DMS79 (cell line): ENCODE results near the gene TMPRSS4.
"Not testable (repeated sequence)": the region's sequence is repeated elsewhere in the genome, so short reads cannot be mapped to it uniquely, and the experiment has no call there.

Experiments used
- DNase-seq: peaks from one replicate; lab custom pipeline; 2025; lab: John Stamatoyannopoulos, UW

The TMPRSS4 gene

GRCh38 chr11:118057251-118058145, 19.4 kb upstream of the TMPRSS4 start:
- DNase-seq = no peak

DNA sequence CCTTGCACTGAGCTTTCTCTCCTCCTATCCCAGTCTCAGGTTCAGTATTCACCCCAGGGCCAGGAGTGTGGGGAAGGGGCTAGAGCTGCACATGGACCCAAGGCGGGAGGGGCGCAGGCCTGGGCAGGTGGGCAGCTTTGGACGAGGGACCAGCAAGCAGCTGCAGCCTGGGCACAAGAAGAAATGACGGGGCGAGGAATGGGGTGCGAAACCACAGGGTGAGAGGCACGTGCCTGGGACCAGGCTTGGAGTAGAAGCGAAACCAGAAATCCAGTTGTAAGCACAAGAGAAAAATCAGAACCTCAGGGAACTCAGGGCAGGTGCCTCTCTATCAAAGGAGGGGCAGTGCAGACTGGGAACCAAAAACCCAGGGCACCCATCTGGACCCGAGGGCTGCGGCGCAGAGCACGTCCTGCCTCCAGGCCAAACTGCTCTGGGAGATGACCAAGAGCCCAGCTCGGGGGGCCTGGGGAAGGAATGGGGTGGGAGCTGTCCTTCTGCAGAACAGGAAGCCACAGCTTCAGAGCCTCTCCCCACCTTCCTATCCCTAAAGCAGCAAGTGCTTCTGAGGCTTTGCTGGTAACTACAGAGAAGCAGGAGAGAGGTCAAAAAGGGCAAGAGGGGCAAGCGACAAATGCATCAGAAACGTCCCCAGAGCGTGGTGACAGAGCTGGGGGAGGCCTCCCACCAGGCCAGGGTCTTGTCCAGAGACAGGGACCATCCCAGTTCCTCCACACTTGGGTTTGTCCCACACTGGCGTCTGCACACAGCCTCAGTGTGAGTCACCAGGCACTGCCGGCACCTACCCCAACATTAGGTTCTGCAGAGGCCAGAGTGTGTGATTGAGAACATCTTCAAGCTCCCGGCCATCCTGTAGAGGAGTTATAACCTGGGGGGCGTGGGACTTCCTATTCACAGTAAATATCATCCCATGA, 18.3 kb upstream of the TMPRSS4 start:
- no peak for DNase-seq

DNA sequence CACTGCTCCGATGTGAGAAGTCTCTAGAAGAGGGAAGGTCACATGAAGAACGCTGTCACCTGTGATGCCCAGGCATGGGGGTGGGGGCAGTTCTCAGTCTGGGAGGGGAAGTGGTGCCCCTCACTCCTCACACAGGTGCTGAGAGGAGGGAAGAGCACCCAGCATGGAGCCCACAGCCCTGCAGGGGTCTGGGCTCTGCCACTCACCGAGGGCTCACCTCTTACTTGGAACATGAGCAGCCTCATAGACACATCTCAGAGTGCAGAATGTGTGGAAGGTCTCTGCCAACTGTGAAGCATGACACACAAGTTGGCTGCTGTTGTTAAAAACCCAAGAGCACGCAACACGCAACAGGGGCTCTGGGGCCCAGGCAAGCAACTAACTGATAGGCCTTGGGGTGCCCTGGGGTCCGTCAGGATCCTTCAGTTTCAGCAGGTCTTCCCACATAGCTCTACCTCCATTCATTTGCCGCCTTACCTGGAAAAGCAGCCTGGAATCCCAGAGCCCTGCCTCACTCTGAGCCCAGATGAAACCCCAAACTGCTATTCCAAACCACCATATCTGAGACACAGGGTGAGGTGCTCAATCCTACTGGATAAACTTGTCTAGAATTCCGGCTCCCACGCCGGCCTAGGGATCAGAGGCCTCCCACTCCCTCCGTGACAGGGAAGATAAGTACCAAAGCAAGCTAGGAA, 17.5 kb upstream of the TMPRSS4 start:
- no peak for DNase-seq

DNA sequence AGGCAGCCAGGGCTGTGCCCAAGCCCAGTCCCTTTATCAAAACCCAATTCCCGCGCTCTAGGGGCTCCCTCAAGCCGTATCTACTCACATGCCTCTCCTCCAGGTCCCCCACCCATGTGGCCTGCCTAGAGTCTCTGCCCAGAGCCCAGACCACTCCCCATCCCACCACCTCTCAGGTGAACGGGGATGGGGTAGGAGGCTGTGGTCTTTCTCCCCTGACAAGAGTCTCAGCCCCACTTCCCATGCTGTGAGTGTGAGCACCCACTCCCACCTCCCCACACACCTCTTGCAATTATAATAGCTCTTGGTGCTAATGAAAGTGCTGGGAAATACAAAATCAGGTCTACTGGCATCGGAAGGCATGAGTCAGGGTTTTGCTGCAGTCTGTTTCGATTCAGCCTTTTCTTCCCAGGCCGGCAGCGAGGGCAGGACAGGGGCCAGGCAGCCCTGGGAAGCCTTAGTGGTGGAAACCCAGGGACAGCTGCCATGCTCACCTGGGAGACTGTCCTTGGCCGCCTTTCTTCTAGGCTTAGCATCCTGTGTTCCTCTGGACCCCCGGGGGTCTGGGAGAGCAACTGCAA, 16.7 kb upstream of the TMPRSS4 start:
- no peak for DNase-seq

GRCh38 chr11:118060869-118061268, 16.0 kb upstream of the TMPRSS4 start:
- DNase-seq = no peak

GRCh38 chr11:118061586-118062125, 15.2 kb upstream of the TMPRSS4 start:
- no peak for DNase-seq

- DNase-seq = not testable (repeated sequence)
Observed at GRCh38 chr11:118062181-118062580, 14.7 kb upstream of the TMPRSS4 start.

DNA sequence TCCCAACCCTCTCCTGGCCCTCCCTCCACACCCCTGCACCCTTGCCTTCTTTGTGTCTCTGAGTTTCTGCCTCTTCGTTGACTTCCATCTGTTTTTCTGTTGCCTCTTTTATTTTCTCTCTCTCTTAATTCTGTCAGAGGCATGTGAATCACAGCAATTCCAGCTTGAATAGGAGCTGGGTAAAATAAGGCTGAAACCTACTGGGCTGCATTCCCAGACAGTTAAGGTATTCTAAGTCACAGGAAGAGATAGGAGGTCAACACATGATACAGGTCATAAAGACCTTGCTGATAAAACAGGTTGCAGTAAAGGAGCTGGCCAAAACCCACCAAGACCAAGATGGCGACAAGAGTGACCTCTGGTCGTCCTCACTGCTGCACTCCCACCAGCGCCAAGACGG, 14.2 kb upstream of the TMPRSS4 start:
- not testable (repeated sequence) for DNase-seq

GRCh38 chr11:118064956-118065355, 11.9 kb upstream of the TMPRSS4 start:
- no peak for DNase-seq

DNA sequence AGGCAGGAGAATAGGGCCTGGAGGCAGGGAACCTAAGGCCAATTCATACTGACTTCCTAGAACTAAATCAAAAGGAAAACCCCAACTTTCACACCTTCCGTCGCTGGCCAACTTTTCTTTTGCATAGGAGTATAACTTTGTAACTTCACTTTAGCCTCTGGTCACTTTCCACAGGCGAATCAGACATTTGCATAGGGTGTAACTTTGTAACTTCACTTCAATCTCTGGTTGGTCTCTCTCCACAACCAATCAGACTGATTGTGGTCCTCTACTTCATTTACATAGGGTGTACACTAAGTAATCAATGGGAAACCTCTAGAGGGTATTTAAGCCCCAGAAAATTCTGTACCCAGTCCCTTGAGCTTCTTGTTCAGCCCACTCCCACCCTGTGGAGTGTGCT, 11.5 kb upstream of the TMPRSS4 start:
- DNase-seq = no peak

DNA sequence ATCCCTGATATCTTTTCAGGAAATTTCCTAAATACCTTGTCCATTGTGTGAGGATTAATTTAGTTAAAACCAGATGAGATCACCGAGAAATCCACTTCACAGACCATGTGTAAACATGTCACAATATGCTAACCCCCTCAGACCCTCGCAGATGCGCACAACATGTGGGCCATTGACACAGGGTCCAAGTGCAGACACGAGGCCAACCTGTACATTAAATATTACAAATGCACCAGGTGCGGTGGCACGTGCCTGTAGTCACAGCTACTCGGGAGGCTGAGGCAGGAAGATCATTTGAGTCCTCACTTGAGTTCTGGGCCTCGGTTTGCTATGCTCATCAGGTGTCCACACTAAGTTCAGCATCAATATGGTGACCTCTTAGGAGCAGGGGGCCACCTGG, 9.9 kb upstream of the TMPRSS4 start:
- DNase-seq = no peak

DNA sequence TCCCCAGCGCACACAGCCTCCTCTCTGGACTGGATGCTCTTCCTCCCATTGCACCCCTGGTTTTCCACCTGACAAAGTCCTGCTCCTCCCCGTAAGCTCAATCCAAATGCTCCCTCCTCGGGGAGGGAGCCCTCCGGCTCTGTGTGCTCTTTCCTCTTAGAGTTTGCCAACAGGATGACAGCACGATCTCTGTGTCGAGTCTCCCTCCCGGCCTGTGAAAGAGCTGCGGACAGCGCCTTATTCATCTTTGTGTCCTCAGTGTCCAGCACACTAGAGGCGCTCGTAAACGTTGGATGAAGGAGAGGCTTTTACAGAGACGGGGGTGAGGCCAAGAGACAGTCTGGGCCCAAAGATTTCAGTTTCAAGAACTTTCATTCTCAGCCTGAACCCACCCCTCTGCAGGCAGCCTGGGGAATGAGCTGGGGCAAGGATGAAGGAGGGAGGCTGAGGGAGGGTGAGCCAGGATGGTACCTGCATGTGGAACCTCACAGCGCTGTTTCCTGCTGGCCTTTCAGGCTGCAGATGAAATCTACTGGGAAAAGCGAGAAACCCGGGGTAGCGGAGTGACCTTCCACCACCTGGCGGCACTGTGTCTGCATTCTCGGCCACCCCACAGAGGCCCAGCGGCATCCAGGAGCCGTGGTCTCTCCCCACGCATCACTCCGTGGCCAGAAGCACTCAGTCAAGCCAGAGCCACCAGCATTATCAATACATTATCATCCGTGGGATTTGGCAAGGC, 8.5 kb upstream of the TMPRSS4 start:
- no peak for DNase-seq

GRCh38 chr11:118068945-118069612, 7.8 kb upstream of the TMPRSS4 start:
- no peak for DNase-seq

DNA sequence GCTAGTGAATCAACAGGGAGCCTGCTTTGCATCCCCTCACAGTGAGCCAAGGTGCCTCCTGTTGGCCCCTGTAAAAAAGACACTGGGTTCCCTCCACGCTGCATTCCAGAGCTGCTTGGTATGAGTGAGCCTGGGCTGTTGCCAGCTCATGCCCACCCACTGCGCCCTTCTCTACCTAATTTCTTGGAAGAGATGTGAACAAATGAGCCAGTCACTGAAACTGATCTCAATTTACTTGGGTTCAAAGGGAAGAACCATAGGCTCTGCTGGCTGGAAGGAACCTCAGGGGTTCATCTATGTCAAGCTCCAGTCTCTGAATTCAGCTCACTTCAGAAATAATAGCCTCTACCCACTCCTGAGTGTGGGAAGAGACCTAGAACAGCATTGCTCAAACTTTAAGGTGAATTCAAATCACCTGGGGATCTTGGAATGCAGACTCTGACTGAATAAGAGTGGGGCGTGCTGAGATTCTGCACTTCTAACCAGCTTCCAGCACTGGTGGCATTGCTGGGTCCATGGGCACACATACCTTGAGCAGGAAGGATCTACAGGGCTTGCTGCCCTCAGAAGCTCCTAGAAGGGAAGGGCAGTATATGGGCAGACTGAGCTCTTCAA, 5.4 kb upstream of the TMPRSS4 start:
- no peak for DNase-seq

DNA sequence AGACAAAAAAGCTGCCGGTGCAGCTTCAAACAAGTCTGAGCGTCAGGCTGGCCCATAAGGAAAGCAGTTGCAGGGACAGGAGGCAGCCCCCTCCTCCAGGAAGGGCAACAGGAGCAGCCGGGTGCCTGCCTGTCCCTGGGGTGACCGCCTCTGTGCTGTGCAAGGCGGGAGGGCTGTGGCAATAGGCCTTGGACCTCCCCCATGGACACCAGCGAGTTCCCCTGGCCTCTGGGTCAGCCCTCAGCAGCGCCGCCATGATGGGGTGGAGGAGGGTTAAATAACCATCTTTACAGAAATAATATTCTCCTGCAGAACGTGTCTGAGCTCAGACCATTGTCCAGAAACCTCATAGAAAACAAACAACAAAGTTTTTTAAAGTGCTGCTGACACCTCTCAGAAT, 3.3 kb upstream of the TMPRSS4 start:
- no peak for DNase-seq

GRCh38 chr11:118074091-118074685, 2.7 kb upstream of the TMPRSS4 start:
- DNase-seq = no peak

GRCh38 chr11:118074785-118075184, 2.1 kb upstream of the TMPRSS4 start:
- DNase-seq = no peak

DNA sequence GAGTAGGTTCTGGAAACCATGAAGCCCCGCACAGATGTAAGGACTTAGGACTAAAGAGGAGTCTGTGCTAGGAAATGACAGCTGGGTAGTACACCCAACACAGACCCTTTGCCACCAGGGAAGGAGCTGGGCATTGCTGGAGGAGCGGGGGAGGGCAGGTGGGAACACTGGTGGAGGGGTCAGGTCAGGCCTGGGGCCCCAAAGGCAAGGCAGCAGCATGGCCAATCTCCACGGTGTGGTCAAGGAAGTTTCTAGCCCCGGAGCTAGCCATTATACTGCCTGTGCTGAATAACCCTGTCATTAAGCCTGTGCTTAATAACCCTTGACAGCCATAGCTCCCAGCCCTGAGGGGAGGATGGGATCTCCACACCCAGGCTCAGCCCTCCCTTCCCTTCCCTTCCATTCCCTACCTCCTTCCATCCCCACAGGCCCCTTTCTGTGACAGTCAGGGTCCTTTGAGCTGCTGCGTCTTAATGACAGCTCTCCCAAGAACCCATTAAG, 2.1 kb downstream of the TMPRSS4 start:
- peak; percentile 26 for DNase-seq

- DNase-seq = no peak
Observed at GRCh38 chr11:118079491-118079890, 2.6 kb downstream of the TMPRSS4 start.
